Measurements from ENCODE around the gene MCM5.

MCM5 gene

DNA sequence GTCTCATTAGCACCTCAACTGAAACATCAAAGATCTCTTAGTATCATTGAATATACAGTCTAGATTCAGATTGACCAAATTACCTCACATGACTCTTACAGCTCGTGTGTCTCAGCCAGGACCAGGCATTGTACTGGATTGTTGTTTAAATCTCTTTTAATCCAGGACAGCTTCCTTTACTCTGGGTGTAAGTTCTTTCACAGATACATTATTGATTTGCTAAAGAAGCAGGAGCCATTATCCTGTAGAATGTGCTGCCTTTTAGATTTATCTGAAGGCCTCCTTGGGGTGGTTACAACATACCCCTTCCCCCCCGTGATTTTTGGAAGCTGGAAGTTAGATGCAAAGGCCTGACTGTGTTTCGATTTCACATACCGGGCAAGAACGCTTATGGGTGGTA lies 4.2 kb downstream of the MCM5 start:
- Histone ChIP-seq H3K27ac (ENCODE audit: low read depth, low read length, poor library complexity, severe bottlenecking) (no peak overlapping the region), H2AFZ (ENCODE audit: low read length) (no peak overlapping the region), H3K79me2 (ENCODE audit: insufficient read depth, low read length) (peaks cover 13% of the 10 kb centered on the region), H3K4me2 (ENCODE audit: low read length) (no peak overlapping the region), H3K4me1 (ENCODE audit: insufficient read depth, low read length, severe bottlenecking) (peaks cover 37% of the 10 kb centered on the region), H4K20me1 (ENCODE audit: insufficient read depth, low read length) (no peaks in the 10 kb centered on the region), H3F3A (ENCODE audit: insufficient read depth, low read length) (no peaks in the 10 kb centered on the region), H3K36me3 (ENCODE audit: insufficient read depth, low read length) (peaks cover 80% of the 10 kb centered on the region), H3K9me3 (ENCODE audit: low read length) (no peaks in the 10 kb centered on the region), H3K27me3 (ENCODE audit: insufficient read depth, low read length) (no peaks in the 10 kb centered on the region), H3K4me3 (ENCODE audit: low read depth, low read length, poor library complexity, severe bottlenecking) (no peak overlapping the region), H3K9ac (ENCODE audit: low read length) (no peak overlapping the region; the same call in 1 of the 2 replicates), H3K9me2 (ENCODE audit: low read depth, low read length) (no peaks in the 10 kb centered on the region)
- TF ChIP-seq, protein P1, sequence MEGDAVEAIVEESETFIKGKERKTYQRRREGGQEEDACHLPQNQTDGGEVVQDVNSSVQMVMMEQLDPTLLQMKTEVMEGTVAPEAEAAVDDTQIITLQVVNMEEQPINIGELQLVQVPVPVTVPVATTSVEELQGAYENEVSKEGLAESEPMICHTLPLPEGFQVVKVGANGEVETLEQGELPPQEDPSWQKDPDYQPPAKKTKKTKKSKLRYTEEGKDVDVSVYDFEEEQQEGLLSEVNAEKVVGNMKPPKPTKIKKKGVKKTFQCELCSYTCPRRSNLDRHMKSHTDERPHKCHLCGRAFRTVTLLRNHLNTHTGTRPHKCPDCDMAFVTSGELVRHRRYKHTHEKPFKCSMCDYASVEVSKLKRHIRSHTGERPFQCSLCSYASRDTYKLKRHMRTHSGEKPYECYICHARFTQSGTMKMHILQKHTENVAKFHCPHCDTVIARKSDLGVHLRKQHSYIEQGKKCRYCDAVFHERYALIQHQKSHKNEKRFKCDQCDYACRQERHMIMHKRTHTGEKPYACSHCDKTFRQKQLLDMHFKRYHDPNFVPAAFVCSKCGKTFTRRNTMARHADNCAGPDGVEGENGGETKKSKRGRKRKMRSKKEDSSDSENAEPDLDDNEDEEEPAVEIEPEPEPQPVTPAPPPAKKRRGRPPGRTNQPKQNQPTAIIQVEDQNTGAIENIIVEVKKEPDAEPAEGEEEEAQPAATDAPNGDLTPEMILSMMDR (IDR thresholded peaks at IDR 0.05; ENCODE audit: low read length): no peak
- no peak for TF ChIP-seq EZH2 (IDR thresholded peaks at IDR 0.05; ENCODE audit: borderline replicate concordance, low read length)

DNA sequence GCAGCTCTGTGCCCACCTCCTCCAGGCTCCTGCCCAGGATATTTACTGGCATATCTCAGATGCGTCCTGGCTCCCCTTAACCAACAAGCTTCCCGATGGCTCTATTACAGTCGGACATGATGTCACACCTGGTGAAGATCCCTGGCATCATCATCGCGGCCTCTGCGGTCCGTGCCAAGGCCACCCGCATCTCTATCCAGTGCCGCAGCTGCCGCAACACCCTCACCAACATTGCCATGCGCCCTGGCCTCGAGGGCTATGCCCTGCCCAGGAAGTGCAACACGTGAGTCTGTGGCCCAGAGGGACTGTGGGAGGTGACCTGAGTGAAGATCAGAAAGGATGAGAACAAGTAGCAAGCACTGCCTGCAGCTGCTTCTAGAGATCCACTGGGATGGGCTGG lies 6.5 kb downstream of the MCM5 start:
- Histone ChIP-seq H4K20me1 (ENCODE audit: insufficient read depth, low read length) (no peaks in the 10 kb centered on the region), H3K9ac (ENCODE audit: low read length) (no peak overlapping the region), H3F3A (ENCODE audit: insufficient read depth, low read length) (peaks cover 6% of the 10 kb centered on the region; the same call in 1 of the 2 replicates), H3K9me2 (ENCODE audit: low read depth, low read length) (no peaks in the 10 kb centered on the region), H3K27me3 (ENCODE audit: insufficient read depth, low read length) (no peaks in the 10 kb centered on the region), H3K4me3 (ENCODE audit: low read depth, low read length, poor library complexity, severe bottlenecking) (no peak overlapping the region), H3K9me3 (ENCODE audit: low read length) (no peaks in the 10 kb centered on the region), H3K4me2 (ENCODE audit: low read length) (no peak overlapping the region), H3K27ac (ENCODE audit: low read depth, low read length, poor library complexity, severe bottlenecking) (no peak overlapping the region), H3K36me3 (ENCODE audit: insufficient read depth, low read length) (peaks cover 91% of the 10 kb centered on the region), H3K4me1 (ENCODE audit: insufficient read depth, low read length, severe bottlenecking) (peaks cover 50% of the 10 kb centered on the region), H3K79me2 (ENCODE audit: insufficient read depth, low read length) (peaks cover 7% of the 10 kb centered on the region), H2AFZ (ENCODE audit: low read length) (no peak overlapping the region)
- TF ChIP-seq EZH2 (IDR thresholded peaks at IDR 0.05; ENCODE audit: borderline replicate concordance, low read length): no peak
- TF ChIP-seq, protein P1 (IDR thresholded peaks at IDR 0.05; ENCODE audit: low read length): no peak

DNA sequence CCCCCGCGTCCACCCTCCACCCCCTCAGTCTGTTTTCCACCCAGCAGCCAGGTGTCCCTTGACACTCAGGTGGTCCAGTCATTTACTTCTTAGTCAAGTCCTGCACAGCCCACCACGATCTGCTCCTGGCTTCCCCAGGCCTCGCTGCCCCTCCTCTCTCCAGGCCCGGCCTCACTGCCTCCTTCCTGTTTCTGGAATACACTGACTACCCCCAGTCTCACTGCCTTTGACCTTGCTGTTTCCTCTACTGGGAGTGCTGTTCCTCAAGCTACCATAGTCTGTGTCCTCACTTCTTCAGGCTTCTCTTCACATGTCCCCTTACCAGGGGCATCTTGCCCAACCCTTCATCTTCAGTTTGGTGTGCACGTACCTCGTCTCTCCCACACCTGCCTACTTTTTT lies 7.4 kb downstream of the MCM5 start:
- H3K9ac ChIP-seq (ENCODE audit: low read length): no peak overlapping the region
- peaks cover 6% of the 10 kb centered on the region; the same call in 1 of the 2 replicates for H3F3A ChIP-seq (ENCODE audit: insufficient read depth, low read length)
- H3K9me2 ChIP-seq (ENCODE audit: low read depth, low read length): no peaks in the 10 kb centered on the region
- H3K79me2 ChIP-seq (ENCODE audit: insufficient read depth, low read length): no peaks in the 10 kb centered on the region
- H3K4me2 ChIP-seq (ENCODE audit: low read length): no peak overlapping the region
- no peaks in the 10 kb centered on the region for H3K9me3 ChIP-seq (ENCODE audit: low read length)
- peaks cover 42% of the 10 kb centered on the region for H3K4me1 ChIP-seq (ENCODE audit: insufficient read depth, low read length, severe bottlenecking)
- no peaks in the 10 kb centered on the region for H3K27me3 ChIP-seq (ENCODE audit: insufficient read depth, low read length)
- H3K36me3 ChIP-seq (ENCODE audit: insufficient read depth, low read length): peaks cover 95% of the 10 kb centered on the region
- no peaks in the 10 kb centered on the region for H4K20me1 ChIP-seq (ENCODE audit: insufficient read depth, low read length)
- peak overlapping the region; percentile 95 for H3K27ac ChIP-seq (ENCODE audit: low read depth, low read length, poor library complexity, severe bottlenecking)
- no peak overlapping the region for H3K4me3 ChIP-seq (ENCODE audit: low read depth, low read length, poor library complexity, severe bottlenecking)
- no peak overlapping the region for H2AFZ ChIP-seq (ENCODE audit: low read length)
- no peak for TF ChIP-seq EZH2 (IDR thresholded peaks at IDR 0.05; ENCODE audit: borderline replicate concordance, low read length)
- TF ChIP-seq, protein P1 (IDR thresholded peaks at IDR 0.05; ENCODE audit: low read length): no peak
